ENCODE results near the gene OTUD7B. TPM values are rescaled to one million over a fixed set of nuclear protein-coding genes. Genes with fewer than 3 reads are reported as not detected.
A peak's percentile ranks its signal among the peaks of the same experiment; 100 is the strongest.

OTUD7B gene
- total and polyA plus RNA-seq, 9 of the 15 experiments (the other 6 are each of a cell fraction or from before 2014, with no cell fraction given) = 0.96 to 18.8 (median 7.4) TPM

DNA sequence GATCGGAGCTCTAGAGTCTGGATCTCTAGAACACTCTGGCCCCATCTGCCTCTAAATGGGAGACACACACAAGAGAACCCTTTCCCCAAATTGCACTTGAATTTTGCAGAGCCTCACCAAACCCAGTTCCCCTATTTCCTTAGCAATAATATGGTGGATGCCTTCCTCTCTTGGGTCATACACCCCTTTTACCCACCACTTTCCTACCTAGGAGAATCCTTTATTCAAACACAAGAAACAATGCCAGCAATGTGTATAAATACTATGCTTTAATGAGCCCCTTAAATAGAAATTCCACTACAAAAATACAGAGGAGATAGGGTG, 82.2 kb downstream of the OTUD7B start:
- in situ Hi-C loops (cut with MboI) (no loop called here), intact Hi-C loops (cut with micrococcal nuclease) (no loop called here)

More for the DNA sequence above, 82.2 kb downstream of the OTUD7B start:
- peaks cover 22 to 23% of the 10 kb centered on the region in 2 experiments for H3K4me1 ChIP-seq (replicated peaks in 1 of 2; ENCODE audit: control insufficient read depth in 2 of 2, insufficient read depth in 2 of 2, low read length in 2 of 2)
- BruUV-seq (replicated peaks) = no TSS peak
- ATAC-seq (no peak), DNase-seq (ENCODE audit: extremely low read depth in 1 of 4, low spot score in 3 of 4) (no peak), FAIRE-seq (no peak)
- H3K79me2 ChIP-seq (ENCODE audit: control insufficient read depth, insufficient read depth, low read length) = peaks cover 36% of the 10 kb centered on the region
- peak overlapping the region; percentile 76 to 94 for H3K9ac ChIP-seq (ENCODE audit: insufficient read depth in 1 of 2, low read depth in 2 of 2, low read length in 2 of 2)
- peaks cover 35% of the 10 kb centered on the region for H3K36me3 ChIP-seq (ENCODE audit: control insufficient read depth, insufficient read depth, low read length)
- ChIA-PET POLR2A (interaction anchor here (0.6 to 3.5 kb wide), 11 partner anchors 8 to 1053 kb away, joined by 3 to 28 read pairs (median 3); partner anchors contain the start of genes MTMR11 and VPS45), CTCF (ENCODE audit: low intra/inter-chr PET ratio) (no interaction called here)
- peak overlapping the region; percentile 73 for H3K27ac ChIP-seq (ENCODE audit: extremely low read depth, low read depth, low read length)
- WGBS (ENCODE audit: insufficient coverage, low coverage, missing lambda C conversion rate) = 8% methylated on average over 1 of the region's 1 CpG
- no peaks in the 10 kb centered on the region for H3K9me1 ChIP-seq (ENCODE audit: control insufficient read depth, insufficient read depth, low read length)
- no peak for TF ChIP-seq ILK (tag; IDR thresholded peaks at IDR 0.05; ENCODE audit: borderline replicate concordance, low read depth)
- TF ChIP-seq ZFP30 (CRISPR knock-in tag; IDR thresholded peaks at IDR 0.05; ENCODE audit: borderline replicate concordance) = no peak
- no peak for TF ChIP-seq MEIS2 (IDR thresholded peaks at IDR 0.05; ENCODE audit: partially characterized antibody)
- no peak for TF ChIP-seq MXI1 (IDR thresholded peaks at IDR 0.05; ENCODE audit: low read depth, low read length)
- no peak for TF ChIP-seq PHF8 (IDR thresholded peaks at IDR 0.05; ENCODE audit: borderline replicate concordance, low read length)
- TF ChIP-seq, protein P1, sequence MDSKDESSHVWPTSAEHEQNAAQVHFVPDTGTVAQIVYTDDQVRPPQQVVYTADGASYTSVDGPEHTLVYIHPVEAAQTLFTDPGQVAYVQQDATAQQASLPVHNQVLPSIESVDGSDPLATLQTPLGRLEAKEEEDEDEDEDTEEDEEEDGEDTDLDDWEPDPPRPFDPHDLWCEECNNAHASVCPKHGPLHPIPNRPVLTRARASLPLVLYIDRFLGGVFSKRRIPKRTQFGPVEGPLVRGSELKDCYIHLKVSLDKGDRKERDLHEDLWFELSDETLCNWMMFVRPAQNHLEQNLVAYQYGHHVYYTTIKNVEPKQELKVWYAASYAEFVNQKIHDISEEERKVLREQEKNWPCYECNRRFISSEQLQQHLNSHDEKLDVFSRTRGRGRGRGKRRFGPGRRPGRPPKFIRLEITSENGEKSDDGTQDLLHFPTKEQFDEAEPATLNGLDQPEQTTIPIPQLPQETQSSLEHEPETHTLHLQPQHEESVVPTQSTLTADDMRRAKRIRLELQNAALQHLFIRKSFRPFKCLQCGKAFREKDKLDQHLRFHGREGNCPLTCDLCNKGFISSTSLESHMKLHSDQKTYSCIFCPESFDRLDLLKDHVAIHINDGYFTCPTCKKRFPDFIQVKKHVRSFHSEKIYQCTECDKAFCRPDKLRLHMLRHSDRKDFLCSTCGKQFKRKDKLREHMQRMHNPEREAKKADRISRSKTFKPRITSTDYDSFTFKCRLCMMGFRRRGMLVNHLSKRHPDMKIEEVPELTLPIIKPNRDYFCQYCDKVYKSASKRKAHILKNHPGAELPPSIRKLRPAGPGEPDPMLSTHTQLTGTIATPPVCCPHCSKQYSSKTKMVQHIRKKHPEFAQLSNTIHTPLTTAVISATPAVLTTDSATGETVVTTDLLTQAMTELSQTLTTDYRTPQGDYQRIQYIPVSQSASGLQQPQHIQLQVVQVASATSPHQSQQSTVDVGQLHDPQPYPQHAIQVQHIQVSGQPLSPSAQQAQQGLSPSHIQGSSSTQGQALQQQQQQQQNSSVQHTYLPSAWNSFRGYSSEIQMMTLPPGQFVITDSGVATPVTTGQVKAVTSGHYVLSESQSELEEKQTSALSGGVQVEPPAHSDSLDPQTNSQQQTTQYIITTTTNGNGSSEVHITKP (IDR thresholded peaks at IDR 0.05; ENCODE audit: partially characterized antibody) = peak; percentile 18
- TF ChIP-seq SPI1 (IDR thresholded peaks at IDR 0.05; ENCODE audit: borderline replicate concordance, low read depth, low read length) = peak; percentile 53; the same call in 1 of the 2 replicates
- peak overlapping the region; percentile 93 for H3K4me3 ChIP-seq
- H4K20me1 ChIP-seq (replicated peaks; ENCODE audit: control insufficient read depth, insufficient read depth, low read length) = no peaks in the 10 kb centered on the region
- peak overlapping the region; percentile 96 for H3K4me2 ChIP-seq (ENCODE audit: insufficient read depth, low read length)
- peak overlapping the region; percentile 82 for H2AFZ ChIP-seq (ENCODE audit: low read depth, low read length)
- no peaks in the 10 kb centered on the region for H3K9me3 ChIP-seq (replicated peaks; ENCODE audit: control insufficient read depth, insufficient read depth, low read depth, low read length)
- no peaks in the 10 kb centered on the region for H3K27me3 ChIP-seq (ENCODE audit: control insufficient read depth in 2 of 2, insufficient read depth in 2 of 2, low read length in 2 of 2)

Measured in K562 (cell line).